Stimulated activated memory B cell treated with anti-CD40 and anti-IgM and Interleukin-4, amounts not matched to agents 10 μg/mL and 1 μg/mL and 100 μg/mL, for 72 hours (primary cell): ENCODE measurements around the gene RGS12.

Source experiments
- ATAC-seq: fragments of 150-1000 bp; cut with Tn5 transposase; 2 replicates; pipeline ENCODE4 v1.10.0; 2021
- H3K27ac Mint-ChIP-seq: one replicate; pipeline ENCODE4 v1.8.0; 2022; ENCODE audit warnings: mild to moderate bottlenecking, mixed read lengths
- H3K27me3 Mint-ChIP-seq: one replicate; pipeline ENCODE4 v1.8.0; 2022; ENCODE audit warnings: mixed read lengths
- H3K36me3 Mint-ChIP-seq: one replicate; pipeline ENCODE4 v1.8.0; 2022; ENCODE audit warnings: mixed read lengths
- H3K4me1 Mint-ChIP-seq: one replicate; pipeline ENCODE4 v1.8.0; 2022; ENCODE audit warnings: mixed read lengths
- H3K4me3 Mint-ChIP-seq: one replicate; pipeline ENCODE4 v1.8.0; 2022; ENCODE audit warnings: mild to moderate bottlenecking, moderate library complexity, mixed read lengths
- H3K9me3 Mint-ChIP-seq: one replicate; pipeline ENCODE4 v1.8.0; 2022; ENCODE audit warnings: mixed read lengths

RGS12 gene, protein sequence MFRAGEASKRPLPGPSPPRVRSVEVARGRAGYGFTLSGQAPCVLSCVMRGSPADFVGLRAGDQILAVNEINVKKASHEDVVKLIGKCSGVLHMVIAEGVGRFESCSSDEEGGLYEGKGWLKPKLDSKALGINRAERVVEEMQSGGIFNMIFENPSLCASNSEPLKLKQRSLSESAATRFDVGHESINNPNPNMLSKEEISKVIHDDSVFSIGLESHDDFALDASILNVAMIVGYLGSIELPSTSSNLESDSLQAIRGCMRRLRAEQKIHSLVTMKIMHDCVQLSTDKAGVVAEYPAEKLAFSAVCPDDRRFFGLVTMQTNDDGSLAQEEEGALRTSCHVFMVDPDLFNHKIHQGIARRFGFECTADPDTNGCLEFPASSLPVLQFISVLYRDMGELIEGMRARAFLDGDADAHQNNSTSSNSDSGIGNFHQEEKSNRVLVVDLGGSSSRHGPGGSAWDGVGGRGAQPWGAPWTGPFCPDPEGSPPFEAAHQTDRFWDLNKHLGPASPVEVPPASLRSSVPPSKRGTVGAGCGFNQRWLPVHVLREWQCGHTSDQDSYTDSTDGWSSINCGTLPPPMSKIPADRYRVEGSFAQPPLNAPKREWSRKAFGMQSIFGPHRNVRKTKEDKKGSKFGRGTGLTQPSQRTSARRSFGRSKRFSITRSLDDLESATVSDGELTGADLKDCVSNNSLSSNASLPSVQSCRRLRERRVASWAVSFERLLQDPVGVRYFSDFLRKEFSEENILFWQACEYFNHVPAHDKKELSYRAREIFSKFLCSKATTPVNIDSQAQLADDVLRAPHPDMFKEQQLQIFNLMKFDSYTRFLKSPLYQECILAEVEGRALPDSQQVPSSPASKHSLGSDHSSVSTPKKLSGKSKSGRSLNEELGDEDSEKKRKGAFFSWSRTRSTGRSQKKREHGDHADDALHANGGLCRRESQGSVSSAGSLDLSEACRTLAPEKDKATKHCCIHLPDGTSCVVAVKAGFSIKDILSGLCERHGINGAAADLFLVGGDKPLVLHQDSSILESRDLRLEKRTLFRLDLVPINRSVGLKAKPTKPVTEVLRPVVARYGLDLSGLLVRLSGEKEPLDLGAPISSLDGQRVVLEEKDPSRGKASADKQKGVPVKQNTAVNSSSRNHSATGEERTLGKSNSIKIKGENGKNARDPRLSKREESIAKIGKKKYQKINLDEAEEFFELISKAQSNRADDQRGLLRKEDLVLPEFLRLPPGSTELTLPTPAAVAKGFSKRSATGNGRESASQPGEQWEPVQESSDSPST (N-terminal part only)

DNA sequence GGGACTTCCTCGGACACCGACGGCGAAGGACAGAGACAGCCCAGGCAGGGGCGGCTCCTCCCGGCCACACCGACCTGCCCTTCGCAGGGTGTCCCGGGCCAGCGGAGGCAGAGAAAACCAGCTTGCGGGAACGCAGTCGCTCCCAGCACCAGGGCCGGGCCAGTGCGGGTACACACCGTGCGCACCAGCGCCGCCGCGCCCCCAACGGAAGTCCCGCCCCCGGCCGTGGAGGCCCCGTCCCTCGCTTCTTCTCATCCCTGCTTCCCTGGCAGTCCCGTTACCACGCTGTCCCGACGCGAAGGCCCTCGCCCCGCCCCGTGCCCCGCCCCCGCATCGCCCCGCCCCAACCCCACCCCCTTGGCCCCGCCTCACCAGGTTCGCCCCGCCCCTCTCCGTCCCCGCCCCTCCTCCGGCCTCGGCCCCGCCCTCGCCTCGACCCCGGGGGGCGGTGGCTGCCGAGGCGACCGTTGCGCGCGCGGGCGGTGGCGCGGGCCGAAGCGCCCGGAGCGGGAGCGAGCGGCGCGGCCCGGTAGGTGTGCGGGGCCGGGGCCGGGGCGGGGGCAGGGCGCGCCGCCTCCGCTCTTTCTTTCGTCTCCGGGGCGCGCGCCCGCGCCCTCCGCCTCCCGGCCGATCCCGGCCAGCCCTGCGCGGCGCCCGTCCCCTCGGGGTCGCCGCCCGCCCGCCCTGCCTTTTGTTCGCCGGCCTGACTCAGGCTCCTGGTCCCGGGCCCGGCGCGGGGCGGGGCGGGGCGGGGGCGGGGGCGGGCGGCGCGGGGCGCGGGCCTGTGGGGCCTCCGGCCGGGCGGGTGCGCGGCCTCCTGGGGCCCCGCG, at the start of gene RGS12:
Gene RGS12, plus strand, starts transcription at position 451 of the 830 bp plus-strand sequence. CDS start 23,150 bp downstream, outside the sequence.
- H3K27ac Mint-ChIP-seq = peak within 1 kb of the TSS; percentile 26
- H3K36me3 Mint-ChIP-seq = no peaks in the 10 kb centered on the region
- peaks cover 16% of the 10 kb centered on the region for H3K4me1 Mint-ChIP-seq
- H3K4me3 Mint-ChIP-seq = peak within 1 kb of the TSS; percentile 88
- peaks cover 9% of the 10 kb centered on the region for H3K27me3 Mint-ChIP-seq
- H3K9me3 Mint-ChIP-seq = peaks cover 3% of the 10 kb centered on the region
- ATAC-seq = peak; percentile 87

DNA sequence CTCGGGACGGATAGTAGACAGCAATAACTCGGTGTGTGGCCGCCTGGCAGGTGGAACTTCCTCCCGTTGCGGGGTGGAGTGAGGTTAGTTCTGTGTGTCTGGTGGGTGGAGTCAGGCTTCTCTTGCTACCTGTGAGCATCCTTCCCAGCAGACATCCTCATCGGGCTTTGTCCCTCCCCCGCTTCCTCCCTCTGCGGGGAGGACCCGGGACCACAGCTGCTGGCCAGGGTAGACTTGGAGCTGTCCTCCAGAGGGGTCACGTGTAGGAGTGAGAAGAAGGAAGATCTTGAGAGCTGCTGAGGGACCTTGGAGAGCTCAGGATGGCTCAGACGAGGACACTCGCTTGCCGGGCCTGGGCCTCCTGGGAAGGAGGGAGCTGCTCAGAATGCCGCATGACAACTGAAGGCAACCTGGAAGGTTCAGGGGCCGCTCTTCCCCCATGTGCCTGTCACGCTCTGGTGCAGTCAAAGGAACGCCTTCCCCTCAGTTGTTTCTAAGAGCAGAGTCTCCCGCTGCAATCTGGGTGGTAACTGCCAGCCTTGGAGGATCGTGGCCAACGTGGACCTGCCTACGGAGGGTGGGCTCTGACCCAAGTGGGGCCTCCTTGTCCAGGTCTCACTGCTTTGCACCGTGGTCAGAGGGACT, 49.6 kb upstream of the RGS12 start:
- Mint-ChIP-seq H3K36me3 (peaks cover 46% of the 10 kb centered on the region), H3K9me3 (no peaks in the 10 kb centered on the region), H3K4me1 (peaks cover 26% of the 10 kb centered on the region), H3K27ac (peak overlapping the region; percentile 20), H3K27me3 (no peaks in the 10 kb centered on the region), H3K4me3 (no peak overlapping the region)
- ATAC-seq = no peak

- Mint-ChIP-seq H3K27ac (peak overlapping the region; percentile 20), H3K9me3 (no peaks in the 10 kb centered on the region), H3K4me3 (no peak overlapping the region), H3K36me3 (peaks cover 38% of the 10 kb centered on the region), H3K27me3 (no peaks in the 10 kb centered on the region), H3K4me1 (peaks cover 26% of the 10 kb centered on the region)
- ATAC-seq = no peak
Observed at GRCh38 chr4:3244002-3244401, 48.8 kb upstream of the RGS12 start.

DNA sequence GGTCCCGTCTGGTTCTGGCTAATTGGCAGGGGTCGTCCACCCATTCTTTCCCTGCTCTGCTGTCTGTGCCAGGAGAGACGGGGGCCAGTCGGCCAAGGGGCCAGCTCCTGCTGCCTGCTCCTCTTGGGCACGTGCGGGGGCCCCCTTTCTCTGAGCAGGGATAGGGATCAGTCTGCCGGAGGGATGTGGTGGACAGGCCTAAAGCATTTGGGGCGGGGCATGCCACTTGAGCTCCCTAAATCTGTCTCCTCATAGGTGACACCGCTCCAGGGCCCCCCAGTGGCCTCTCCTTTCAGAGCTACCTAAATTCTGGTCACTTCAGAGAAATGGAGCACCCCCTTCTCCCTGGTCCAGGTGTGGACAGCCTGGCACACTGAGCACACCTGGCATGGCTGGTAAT, 48.1 kb upstream of the RGS12 start:
- H3K9me3 Mint-ChIP-seq = no peaks in the 10 kb centered on the region
- H3K4me1 Mint-ChIP-seq = peaks cover 26% of the 10 kb centered on the region
- no peak overlapping the region for H3K27ac Mint-ChIP-seq
- ATAC-seq = no peak
- H3K4me3 Mint-ChIP-seq = no peak overlapping the region
- H3K27me3 Mint-ChIP-seq = no peaks in the 10 kb centered on the region
- peaks cover 31% of the 10 kb centered on the region for H3K36me3 Mint-ChIP-seq

- no peak for ATAC-seq
- Mint-ChIP-seq H3K9me3 (no peaks in the 10 kb centered on the region), H3K4me3 (no peak overlapping the region), H3K4me1 (peaks cover 26% of the 10 kb centered on the region), H3K36me3 (peaks cover 30% of the 10 kb centered on the region), H3K27ac (peak overlapping the region; percentile 46), H3K27me3 (no peaks in the 10 kb centered on the region)
Observed at GRCh38 chr4:3245676-3246075, 47.1 kb upstream of the RGS12 start.

DNA sequence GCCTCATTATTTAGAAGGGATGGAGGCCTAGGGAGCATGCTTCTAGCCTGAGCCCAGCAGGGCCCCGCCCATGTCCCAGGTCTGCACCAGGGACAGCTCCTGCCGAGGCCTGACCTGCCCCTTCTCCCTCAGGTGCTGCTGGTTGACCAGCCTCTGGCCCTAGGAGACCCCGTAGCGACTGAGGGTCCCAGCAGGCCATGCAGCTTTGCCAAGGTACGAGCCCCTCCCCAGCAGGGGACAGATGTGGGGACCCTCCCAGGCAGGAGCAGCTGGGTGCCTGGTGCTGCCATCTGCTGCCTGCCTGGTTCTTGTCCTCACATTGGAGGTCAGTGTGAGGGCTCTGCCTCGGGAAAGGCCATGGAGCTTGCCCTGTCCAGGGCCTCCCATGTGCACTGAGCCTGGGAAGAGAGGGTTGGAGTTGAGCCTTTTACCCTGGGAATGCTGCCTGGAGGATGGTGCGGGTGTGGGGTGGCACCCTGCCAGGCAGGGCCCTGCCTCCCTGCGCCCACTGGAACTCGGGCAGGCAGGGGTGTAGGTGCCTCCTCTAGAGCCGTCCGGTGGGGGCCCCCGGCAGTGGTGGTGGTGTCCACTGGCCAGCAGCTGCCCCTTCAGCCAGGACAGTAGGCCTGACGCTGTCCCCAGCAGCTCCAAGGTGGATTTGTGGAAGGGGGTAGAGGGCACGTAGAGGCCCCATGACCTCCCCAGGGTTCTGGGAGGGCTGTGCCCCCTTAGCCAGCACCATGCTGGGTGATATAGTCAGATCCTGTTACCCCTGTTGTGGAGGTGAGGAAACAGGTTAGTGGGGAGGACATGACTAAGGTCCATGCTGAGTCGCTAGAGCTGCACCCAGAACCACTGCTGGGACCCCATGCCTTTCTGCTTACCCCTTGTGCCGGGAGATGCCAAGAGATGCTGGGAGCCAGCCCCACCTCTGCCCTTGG, 46.1 kb upstream of the RGS12 start:
- Mint-ChIP-seq H3K4me1 (peaks cover 26% of the 10 kb centered on the region), H3K27ac (peak overlapping the region; percentile 46), H3K9me3 (no peaks in the 10 kb centered on the region), H3K36me3 (peaks cover 20% of the 10 kb centered on the region), H3K27me3 (no peaks in the 10 kb centered on the region), H3K4me3 (no peak overlapping the region)
- ATAC-seq = no peak

GRCh38 chr4:3247399-3248177, 45.2 kb upstream of the RGS12 start:
- no peak overlapping the region for H3K27ac Mint-ChIP-seq

GRCh38 chr4:3248178-3248480, 44.7 kb upstream of the RGS12 start:
- Mint-ChIP-seq H3K27ac (no peak overlapping the region), H3K4me1 (peaks cover 21% of the 10 kb centered on the region), H3K36me3 (peaks cover 9% of the 10 kb centered on the region), H3K9me3 (no peaks in the 10 kb centered on the region), H3K27me3 (no peaks in the 10 kb centered on the region), H3K4me3 (no peak overlapping the region)
- ATAC-seq = no peak

More at GRCh38 chr4:3247399-3248177, 45.2 kb upstream of the RGS12 start:
- no peak overlapping the region for H3K4me3 Mint-ChIP-seq
- H3K36me3 Mint-ChIP-seq = peaks cover 11% of the 10 kb centered on the region
- H3K4me1 Mint-ChIP-seq = peaks cover 26% of the 10 kb centered on the region
- ATAC-seq = no peak
- H3K9me3 Mint-ChIP-seq = no peaks in the 10 kb centered on the region
- H3K27me3 Mint-ChIP-seq = no peaks in the 10 kb centered on the region

DNA sequence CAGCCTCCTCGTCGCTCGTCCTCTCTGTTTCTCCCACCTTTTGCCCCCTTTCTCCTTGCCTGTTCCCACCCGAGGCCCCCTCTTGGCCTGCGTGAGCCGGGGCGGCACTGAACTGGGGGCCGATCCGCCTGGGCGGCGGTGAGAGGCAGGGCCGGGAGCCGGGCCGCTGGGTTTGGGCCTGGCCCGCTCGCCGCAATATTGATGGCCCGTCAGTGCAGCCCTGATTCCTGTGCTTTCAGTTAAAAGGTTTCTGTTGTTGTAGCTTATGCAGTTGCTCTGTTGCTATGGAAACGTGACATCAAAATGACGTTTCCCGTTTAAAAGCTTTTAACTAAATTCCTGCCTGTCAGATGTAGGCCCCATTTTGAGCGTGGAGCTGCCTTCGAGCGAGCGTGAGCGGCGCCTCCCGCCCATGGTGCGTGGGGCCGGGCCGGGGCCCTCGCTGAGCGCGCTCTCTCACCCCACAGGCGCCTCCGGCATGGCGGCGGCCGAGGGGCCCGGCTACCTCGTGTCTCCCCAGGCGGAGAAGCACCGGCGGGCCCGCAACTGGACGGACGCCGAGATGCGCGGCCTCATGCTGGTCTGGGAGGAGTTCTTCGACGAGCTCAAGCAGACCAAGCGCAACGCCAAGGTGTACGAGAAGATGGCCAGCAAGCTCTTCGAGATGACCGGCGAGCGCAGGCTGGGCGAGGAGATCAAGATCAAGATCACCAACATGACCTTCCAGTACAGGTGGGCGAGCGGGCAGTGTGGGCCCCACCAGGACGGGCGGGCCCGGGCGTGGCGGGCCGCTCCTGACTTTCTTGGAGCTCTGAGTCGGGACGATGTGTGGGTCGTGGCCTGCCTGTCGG, 43.8 kb upstream of the RGS12 start, which contains the start of gene MSANTD1:
Gene MSANTD1, plus strand, starts transcription at position 349 of the 851 bp plus-strand sequence. Its CDS starts 64 bp downstream, at position 413.
- H3K9me3 Mint-ChIP-seq = no peaks in the 10 kb centered on the region
- H3K4me3 Mint-ChIP-seq = no peak within 1 kb of the TSS
- H3K4me1 Mint-ChIP-seq = peaks cover 15% of the 10 kb centered on the region
- H3K27me3 Mint-ChIP-seq = no peaks in the 10 kb centered on the region
- no peak for ATAC-seq
- H3K36me3 Mint-ChIP-seq = peaks cover 17% of the 10 kb centered on the region
- H3K27ac Mint-ChIP-seq = no peak within 1 kb of the TSS

GRCh38 chr4:3249711-3250437, 42.9 kb upstream of the RGS12 start:
- peaks cover 20% of the 10 kb centered on the region for H3K36me3 Mint-ChIP-seq
- no peak overlapping the region for H3K4me3 Mint-ChIP-seq
- no peak overlapping the region for H3K27ac Mint-ChIP-seq
- H3K4me1 Mint-ChIP-seq = peaks cover 14% of the 10 kb centered on the region
- no peaks in the 10 kb centered on the region for H3K9me3 Mint-ChIP-seq
- no peaks in the 10 kb centered on the region for H3K27me3 Mint-ChIP-seq
- ATAC-seq = no peak

DNA sequence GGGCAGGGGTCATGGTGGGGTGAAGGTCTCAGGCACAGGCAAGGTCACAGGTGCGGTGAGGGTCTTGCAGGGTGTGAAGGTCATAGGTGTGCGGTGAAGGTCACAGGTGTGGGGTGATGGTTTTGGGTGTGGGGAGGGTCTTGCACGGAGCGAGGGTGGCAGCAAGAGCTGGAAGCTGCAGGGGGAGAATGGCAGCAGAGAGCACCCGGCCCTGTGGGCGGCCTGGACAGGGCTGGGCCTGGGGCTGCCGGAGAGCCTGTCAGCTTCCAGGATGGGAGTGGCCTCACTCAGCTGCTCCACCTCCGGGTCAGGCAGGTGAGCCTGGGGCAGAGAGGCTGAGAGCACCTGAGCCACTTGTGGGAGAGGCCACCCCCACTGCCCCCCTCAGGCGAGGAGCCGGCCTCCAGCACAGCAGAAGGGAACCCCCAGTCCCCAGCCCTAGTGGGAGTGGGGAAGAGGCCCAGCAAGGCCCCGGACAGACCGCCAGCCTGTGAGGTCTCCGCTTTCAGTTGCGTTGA, 42.3 kb upstream of the RGS12 start:
- Mint-ChIP-seq H3K9me3 (no peaks in the 10 kb centered on the region), H3K27me3 (no peaks in the 10 kb centered on the region), H3K36me3 (peaks cover 26% of the 10 kb centered on the region), H3K27ac (no peak overlapping the region), H3K4me3 (no peak overlapping the region), H3K4me1 (peaks cover 8% of the 10 kb centered on the region)
- no peak for ATAC-seq
